WTC11 (cell line): ENCODE data around the gene NFE2L3. TPM values are rescaled to one million over a fixed set of nuclear protein-coding genes. Genes with fewer than 3 reads are reported as not detected.
A peak's percentile ranks its signal among the peaks of the same experiment; 100 is the strongest.
"Not testable (repeated sequence)": the region's sequence is repeated elsewhere in the genome, so short reads cannot be mapped to it uniquely, and the experiment has no call there.

Experiments used
- ATAC-seq: fragments of 200-7000 bp; cut with Tn5 transposase; 2 replicates; pipeline ENCODE4 v1.10.0; 2021; ENCODE audit warnings: mild to moderate bottlenecking, moderate library complexity
- CTCF ChIA-PET: fragments of 300-600 bp; sonication (Branson Sonifier 250); formaldehyde crosslinking; loops from one replicate; lab custom pipeline; 2021; ENCODE audit warnings: antibody characterized with exemption; lab: Charles Lee
- POLR2A ChIA-PET: fragments of 350-600 bp; sonication (Branson Sonifier 250); formaldehyde crosslinking; loops from one replicate; lab custom pipeline; 2021; ENCODE audit warnings: antibody characterized with exemption; lab: Charles Lee
- DNase-seq: peaks from one replicate; pipeline ENCODE4 v3.0.0; 2021; ENCODE audit warnings: low spot score
- H3K27ac Mint-ChIP-seq: 2 replicates; pipeline ENCODE4 v1.8.0; 2021; ENCODE audit warnings: mixed read lengths
- H3K27me3 Mint-ChIP-seq: 2 replicates; pipeline ENCODE4 v1.8.0; 2021; ENCODE audit warnings: low read depth, mild to moderate bottlenecking, moderate library complexity, mixed read lengths
- H3K36me3 Mint-ChIP-seq: 2 replicates; pipeline ENCODE4 v1.8.0; 2021; ENCODE audit warnings: mixed read lengths
- H3K4me1 Mint-ChIP-seq: 2 replicates; pipeline ENCODE4 v1.8.0; 2022; ENCODE audit warnings: mixed read lengths
- H3K4me3 Mint-ChIP-seq: 2 replicates; pipeline ENCODE4 v1.8.0; 2021; ENCODE audit warnings: mild to moderate bottlenecking, moderate library complexity, mixed read lengths
- H3K9me3 Mint-ChIP-seq: 2 replicates; pipeline ENCODE4 v1.8.0; 2021; ENCODE audit warnings: mixed read lengths
- CREM ChIP-seq: sonication (generic); formaldehyde crosslinking; IDR thresholded peaks from 2 replicates; pipeline ENCODE4 v1.8.1; 2022; ENCODE audit warnings: mild to moderate bottlenecking, missing genetic modification reagents, moderate library complexity
- FOXJ3 ChIP-seq: sonication (generic); formaldehyde crosslinking; IDR thresholded peaks from 2 replicates; pipeline ENCODE4 v1.9.0; 2021; ENCODE audit warnings: missing genetic modification reagents, mild to moderate bottlenecking, borderline replicate concordance
- FOXP1 ChIP-seq: sonication (generic); formaldehyde crosslinking; IDR thresholded peaks from 2 replicates; pipeline ENCODE4 v1.8.0; 2022; ENCODE audit warnings: missing genetic modification reagents, mild to moderate bottlenecking, moderate library complexity, borderline replicate concordance
- GTF2I ChIP-seq: fragments of 250-450 bp; sonication (Bioruptor Pico); conservative IDR thresholded peaks from 2 replicates; pipeline ENCODE4 v1.4.0; 2021; ENCODE audit warnings: mild to moderate bottlenecking
- JUN ChIP-seq: sonication (generic); formaldehyde crosslinking; IDR thresholded peaks from 2 replicates; pipeline ENCODE4 v1.8.0; 2023; ENCODE audit warnings: mild to moderate bottlenecking, missing genetic modification reagents
- NFE2L1 ChIP-seq: sonication (generic); formaldehyde crosslinking; IDR thresholded peaks from 2 replicates; pipeline ENCODE4 v1.8.1; 2023; ENCODE audit warnings: missing genetic modification reagents
- NFYB ChIP-seq: sonication (generic); formaldehyde crosslinking; conservative IDR thresholded peaks from 2 replicates; pipeline ENCODE4 v1.8.0; 2022; ENCODE audit warnings: low read depth, missing genetic modification reagents
- SMAD4 ChIP-seq: sonication (generic); formaldehyde crosslinking; IDR thresholded peaks from 2 replicates; pipeline ENCODE4 v1.8.0; 2022; ENCODE audit warnings: mild to moderate bottlenecking, missing genetic modification reagents
- TEAD1 ChIP-seq: sonication (generic); formaldehyde crosslinking; IDR thresholded peaks from 2 replicates; pipeline ENCODE4 v1.8.0; 2022; ENCODE audit warnings: mild to moderate bottlenecking, missing genetic modification reagents
- TP53 ChIP-seq: sonication (generic); formaldehyde crosslinking; IDR thresholded peaks from 2 replicates; pipeline ENCODE4 v1.8.1; 2023; ENCODE audit warnings: mild to moderate bottlenecking, missing genetic modification reagents
- ZNF121 ChIP-seq: sonication (generic); formaldehyde crosslinking; IDR thresholded peaks from 2 replicates; pipeline ENCODE4 v1.8.0; 2023; ENCODE audit warnings: missing genetic modification reagents
- ZNF423 ChIP-seq: fragments of 250-450 bp; sonication (Bioruptor Pico); IDR thresholded peaks from 2 replicates; pipeline ENCODE4 v2.1.2; 2022; ENCODE audit warnings: mild to moderate bottlenecking, moderate library complexity
- total RNA-seq: library from RNA; stranded (reverse); gene quantifications from 3 replicates; pipeline ENCODE4 v1.2.3, GENCODE V29; 2021
- TF ChIP-seq, protein P1 (sequence below): fragments of 250-450 bp; sonication (Bioruptor Pico); IDR thresholded peaks from 2 replicates; pipeline ENCODE4 v2.1.2; 2022; ENCODE audit warnings: mild to moderate bottlenecking, moderate library complexity
- TF ChIP-seq, protein P2 (sequence below): sonication (generic); formaldehyde crosslinking; IDR thresholded peaks from 2 replicates; pipeline ENCODE4 v1.8.0; 2023; ENCODE audit warnings: missing genetic modification reagents
- TF ChIP-seq, protein P3 (sequence below): sonication (generic); formaldehyde crosslinking; IDR thresholded peaks from 2 replicates; pipeline ENCODE4 v1.8.1; 2023; ENCODE audit warnings: mild to moderate bottlenecking, missing genetic modification reagents, moderate library complexity
- TF ChIP-seq, protein P4 (sequence below): fragments of 250-450 bp; sonication (Bioruptor Pico); IDR thresholded peaks from 2 replicates; pipeline ENCODE4 v1.9.0; 2021; ENCODE audit warnings: mild to moderate bottlenecking

The NFE2L3 gene
- total RNA-seq, 1 experiment from 2014 or later: 66.8 TPM

DNA sequence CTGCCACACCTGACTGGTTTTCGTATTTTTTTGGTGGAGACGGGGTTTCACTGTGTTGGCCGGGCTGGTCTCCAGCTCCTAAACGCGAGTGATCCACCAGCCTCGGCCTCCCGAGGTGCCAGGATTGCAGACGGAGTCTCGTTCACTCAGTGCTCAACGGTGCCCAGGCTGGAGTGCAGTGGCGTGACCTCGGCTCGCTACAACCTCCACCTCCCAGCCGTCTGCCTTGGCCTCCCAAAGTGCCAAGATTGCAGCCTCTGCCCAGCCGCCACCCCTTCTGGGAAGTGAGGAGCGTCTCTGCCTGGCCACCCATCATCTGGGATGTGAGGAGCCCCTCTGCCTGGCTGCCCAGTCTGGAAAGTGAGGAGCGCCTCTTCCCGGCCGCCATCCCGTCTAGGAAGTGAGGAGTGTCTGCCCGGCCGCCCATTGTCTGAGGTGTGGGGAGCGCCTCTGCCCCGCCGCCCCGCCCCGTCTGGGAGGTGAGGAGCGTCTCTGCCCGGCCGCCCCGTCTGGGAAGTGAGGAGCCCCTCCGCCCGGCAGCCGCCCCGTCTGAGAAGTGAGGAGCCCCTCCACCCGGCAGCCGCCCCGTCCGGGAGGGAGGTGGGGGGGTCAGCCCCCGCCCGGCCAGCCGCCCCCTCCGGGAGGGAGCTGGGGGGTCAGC lies 4.2 kb upstream of the NFE2L3 start:
- ATAC-seq, DNase-seq, H3K4me3 Mint-ChIP-seq, H3K27ac Mint-ChIP-seq, H3K9me3 Mint-ChIP-seq, H3K27me3 Mint-ChIP-seq, POLR2A ChIA-PET, CTCF ChIA-PET: not testable (repeated sequence)
- Mint-ChIP-seq H3K4me1 (peaks cover 25% of the 10 kb centered on the region), H3K36me3 (peaks cover 14% of the 10 kb centered on the region)
- TF ChIP-seq SMAD4 (0 out of 2 replicates have a peak, but pooled peaks have one; percentile 22), FOXP1 (0 out of 2 replicates have a peak, but pooled peaks have one; percentile 19), TEAD1 (CRISPR knock-in tag) (0 out of 2 replicates have a peak, but pooled peaks have one; percentile 21)

DNA sequence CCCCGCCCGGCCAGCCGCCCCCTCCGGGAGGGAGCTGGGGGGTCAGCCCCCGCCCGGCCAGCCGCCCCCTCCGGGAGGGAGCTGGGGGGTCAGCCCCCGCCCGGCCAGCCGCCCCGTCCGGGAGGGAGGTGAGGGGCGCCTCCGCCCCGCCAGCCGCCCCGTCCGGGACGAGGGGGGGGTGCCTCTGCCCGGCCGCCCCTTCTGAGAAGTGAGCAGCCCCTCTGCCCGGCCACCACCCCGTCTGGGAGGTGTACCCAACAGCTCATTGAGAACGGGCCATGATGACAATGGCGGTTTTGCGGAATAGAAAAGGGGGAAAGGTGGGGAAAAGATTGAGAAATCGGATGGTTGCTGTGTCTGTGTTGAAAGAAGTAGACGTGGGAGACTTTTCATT lies 3.7 kb upstream of the NFE2L3 start:
- DNase-seq, POLR2A ChIA-PET, H3K4me3 Mint-ChIP-seq, ATAC-seq, H3K9me3 Mint-ChIP-seq, H3K27ac Mint-ChIP-seq, H3K27me3 Mint-ChIP-seq, CTCF ChIA-PET: not testable (repeated sequence)
- H3K4me1 Mint-ChIP-seq: peaks cover 25% of the 10 kb centered on the region
- H3K36me3 Mint-ChIP-seq: peaks cover 14% of the 10 kb centered on the region

DNA sequence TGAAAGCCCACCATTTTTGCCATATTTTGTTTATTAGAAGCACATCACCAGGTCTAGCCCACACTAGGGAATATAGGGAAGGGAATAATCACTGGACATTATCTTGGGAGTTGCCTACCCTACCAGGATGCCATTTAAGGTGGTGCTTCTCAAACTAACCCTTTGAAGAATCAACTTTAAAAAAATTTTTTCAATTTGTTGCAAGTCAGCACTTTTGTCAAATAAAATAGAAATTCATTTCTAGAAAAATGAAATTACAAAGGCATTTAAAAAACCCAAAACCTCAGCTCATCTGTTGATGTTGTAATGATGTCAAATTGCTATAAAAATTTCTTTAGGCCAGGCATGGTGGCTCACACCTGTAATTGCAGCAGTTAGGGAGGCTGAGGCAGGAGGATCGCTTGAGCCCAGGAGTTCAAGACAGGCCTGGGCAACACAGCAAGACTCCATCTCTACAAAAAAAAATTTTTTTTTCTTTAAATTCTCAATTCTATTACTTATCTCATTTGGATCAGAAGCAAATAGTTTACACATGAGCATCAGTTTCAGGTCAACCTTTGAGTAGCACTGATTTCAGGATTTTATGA lies 2.5 kb upstream of the NFE2L3 start:
- TF ChIP-seq, protein P1, sequence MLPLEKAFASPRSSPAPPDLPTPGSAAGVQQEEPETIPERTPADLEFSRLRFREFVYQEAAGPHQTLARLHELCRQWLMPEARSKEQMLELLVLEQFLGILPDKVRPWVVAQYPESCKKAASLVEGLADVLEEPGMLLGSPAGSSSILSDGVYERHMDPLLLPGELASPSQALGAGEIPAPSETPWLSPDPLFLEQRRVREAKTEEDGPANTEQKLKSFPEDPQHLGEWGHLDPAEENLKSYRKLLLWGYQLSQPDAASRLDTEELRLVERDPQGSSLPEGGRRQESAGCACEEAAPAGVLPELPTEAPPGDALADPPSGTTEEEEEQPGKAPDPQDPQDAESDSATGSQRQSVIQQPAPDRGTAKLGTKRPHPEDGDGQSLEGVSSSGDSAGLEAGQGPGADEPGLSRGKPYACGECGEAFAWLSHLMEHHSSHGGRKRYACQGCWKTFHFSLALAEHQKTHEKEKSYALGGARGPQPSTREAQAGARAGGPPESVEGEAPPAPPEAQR (CRISPR knock-in tag): no peak
- TF ChIP-seq ZNF121 (CRISPR knock-in tag) (peak; percentile 66; the same call in 1 of the 2 replicates), GTF2I (CRISPR knock-in tag) (0 out of 2 replicates have a peak, but pooled peaks have one; percentile 26)
- CTCF ChIA-PET: no interaction called here
- H3K36me3 Mint-ChIP-seq: peaks cover 14% of the 10 kb centered on the region

DNA sequence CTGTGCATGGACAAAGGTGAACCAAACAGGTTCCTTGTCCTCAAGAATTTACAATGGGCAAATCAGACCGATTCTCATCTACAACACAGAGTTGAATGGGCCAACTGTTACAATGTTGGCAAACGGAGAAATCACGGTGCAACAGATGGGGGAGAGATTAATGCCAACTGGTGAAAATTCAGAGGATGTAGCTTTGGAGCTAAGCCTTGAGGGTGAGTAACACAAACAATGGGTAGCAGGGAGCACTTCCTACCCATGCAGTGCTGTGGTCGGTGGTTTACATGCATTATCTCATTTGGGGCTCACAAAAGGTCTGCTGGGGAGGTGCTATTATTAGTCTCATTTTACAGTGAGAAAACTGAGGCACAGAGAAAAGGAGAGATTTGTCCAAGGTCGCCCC lies 902 bp upstream of the NFE2L3 start:
- Mint-ChIP-seq H3K4me3 (peak overlapping the region; percentile 57), H3K27me3 (peaks cover 4% of the 10 kb centered on the region), H3K9me3 (peaks cover 5% of the 10 kb centered on the region), H3K36me3 (peaks cover 12% of the 10 kb centered on the region), H3K4me1 (peaks cover 51% of the 10 kb centered on the region), H3K27ac (0 out of 2 replicates have a peak overlapping the region, but pooled peaks have one; percentile 44)
- ATAC-seq: no peak
- TF ChIP-seq NFE2L1 (CRISPR knock-in tag) (no peak), NFYB (CRISPR knock-in tag) (no peak), FOXJ3 (no peak), ZNF423 (CRISPR knock-in tag) (no peak), TP53 (CRISPR knock-in tag) (no peak), SMAD4 (no peak), JUN (CRISPR knock-in tag) (no peak), CREM (CRISPR knock-in tag) (no peak)
- TF ChIP-seq, protein P2, sequence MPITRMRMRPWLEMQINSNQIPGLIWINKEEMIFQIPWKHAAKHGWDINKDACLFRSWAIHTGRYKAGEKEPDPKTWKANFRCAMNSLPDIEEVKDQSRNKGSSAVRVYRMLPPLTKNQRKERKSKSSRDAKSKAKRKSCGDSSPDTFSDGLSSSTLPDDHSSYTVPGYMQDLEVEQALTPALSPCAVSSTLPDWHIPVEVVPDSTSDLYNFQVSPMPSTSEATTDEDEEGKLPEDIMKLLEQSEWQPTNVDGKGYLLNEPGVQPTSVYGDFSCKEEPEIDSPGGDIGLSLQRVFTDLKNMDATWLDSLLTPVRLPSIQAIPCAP: no peak
- TF ChIP-seq, protein P3, sequence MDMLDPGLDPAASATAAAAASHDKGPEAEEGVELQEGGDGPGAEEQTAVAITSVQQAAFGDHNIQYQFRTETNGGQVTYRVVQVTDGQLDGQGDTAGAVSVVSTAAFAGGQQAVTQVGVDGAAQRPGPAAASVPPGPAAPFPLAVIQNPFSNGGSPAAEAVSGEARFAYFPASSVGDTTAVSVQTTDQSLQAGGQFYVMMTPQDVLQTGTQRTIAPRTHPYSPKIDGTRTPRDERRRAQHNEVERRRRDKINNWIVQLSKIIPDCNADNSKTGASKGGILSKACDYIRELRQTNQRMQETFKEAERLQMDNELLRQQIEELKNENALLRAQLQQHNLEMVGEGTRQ (CRISPR knock-in tag): no peak
- TF ChIP-seq, protein P4, sequence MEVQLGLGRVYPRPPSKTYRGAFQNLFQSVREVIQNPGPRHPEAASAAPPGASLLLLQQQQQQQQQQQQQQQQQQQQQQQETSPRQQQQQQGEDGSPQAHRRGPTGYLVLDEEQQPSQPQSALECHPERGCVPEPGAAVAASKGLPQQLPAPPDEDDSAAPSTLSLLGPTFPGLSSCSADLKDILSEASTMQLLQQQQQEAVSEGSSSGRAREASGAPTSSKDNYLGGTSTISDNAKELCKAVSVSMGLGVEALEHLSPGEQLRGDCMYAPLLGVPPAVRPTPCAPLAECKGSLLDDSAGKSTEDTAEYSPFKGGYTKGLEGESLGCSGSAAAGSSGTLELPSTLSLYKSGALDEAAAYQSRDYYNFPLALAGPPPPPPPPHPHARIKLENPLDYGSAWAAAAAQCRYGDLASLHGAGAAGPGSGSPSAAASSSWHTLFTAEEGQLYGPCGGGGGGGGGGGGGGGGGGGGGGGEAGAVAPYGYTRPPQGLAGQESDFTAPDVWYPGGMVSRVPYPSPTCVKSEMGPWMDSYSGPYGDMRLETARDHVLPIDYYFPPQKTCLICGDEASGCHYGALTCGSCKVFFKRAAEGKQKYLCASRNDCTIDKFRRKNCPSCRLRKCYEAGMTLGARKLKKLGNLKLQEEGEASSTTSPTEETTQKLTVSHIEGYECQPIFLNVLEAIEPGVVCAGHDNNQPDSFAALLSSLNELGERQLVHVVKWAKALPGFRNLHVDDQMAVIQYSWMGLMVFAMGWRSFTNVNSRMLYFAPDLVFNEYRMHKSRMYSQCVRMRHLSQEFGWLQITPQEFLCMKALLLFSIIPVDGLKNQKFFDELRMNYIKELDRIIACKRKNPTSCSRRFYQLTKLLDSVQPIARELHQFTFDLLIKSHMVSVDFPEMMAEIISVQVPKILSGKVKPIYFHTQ (CRISPR knock-in tag): no peak
- ChIA-PET CTCF (interaction anchor here (1.2 to 2.1 kb wide), 3 partner anchors 15 to 258 kb away, joined by 3 to 7 read pairs (median 7); no protein-coding TSS in a partner anchor), POLR2A (interaction anchor here (1.8 kb wide), 1 partner anchor 37 kb away, joined by 18 read pairs; no protein-coding TSS in a partner anchor)
- DNase-seq: no peak

More for the DNA sequence above, 2.5 kb upstream of the NFE2L3 start:
- Mint-ChIP-seq H3K27ac (no peak overlapping the region), H3K27me3 (peaks cover 4% of the 10 kb centered on the region), H3K9me3 (peaks cover 9% of the 10 kb centered on the region), H3K4me1 (peaks cover 35% of the 10 kb centered on the region), H3K4me3 (no peak overlapping the region)
- no peak for ATAC-seq
- POLR2A ChIA-PET: no interaction called here
- no peak for DNase-seq
